LNCAP (cell line): ENCODE data around the gene FAM193B.

Experiments
- TF ChIP-seq, protein P1 (sequence below): fragments of 450-650 bp; IDR thresholded peaks from 2 replicates; pipeline ENCODE4 v1.5.1; 2017; ENCODE audit warnings: mild to moderate bottlenecking

The FAM193B gene

GRCh38 chr5:177542816-177543465 is 11.4 kb downstream of the FAM193B start:
- TF ChIP-seq, protein P1, sequence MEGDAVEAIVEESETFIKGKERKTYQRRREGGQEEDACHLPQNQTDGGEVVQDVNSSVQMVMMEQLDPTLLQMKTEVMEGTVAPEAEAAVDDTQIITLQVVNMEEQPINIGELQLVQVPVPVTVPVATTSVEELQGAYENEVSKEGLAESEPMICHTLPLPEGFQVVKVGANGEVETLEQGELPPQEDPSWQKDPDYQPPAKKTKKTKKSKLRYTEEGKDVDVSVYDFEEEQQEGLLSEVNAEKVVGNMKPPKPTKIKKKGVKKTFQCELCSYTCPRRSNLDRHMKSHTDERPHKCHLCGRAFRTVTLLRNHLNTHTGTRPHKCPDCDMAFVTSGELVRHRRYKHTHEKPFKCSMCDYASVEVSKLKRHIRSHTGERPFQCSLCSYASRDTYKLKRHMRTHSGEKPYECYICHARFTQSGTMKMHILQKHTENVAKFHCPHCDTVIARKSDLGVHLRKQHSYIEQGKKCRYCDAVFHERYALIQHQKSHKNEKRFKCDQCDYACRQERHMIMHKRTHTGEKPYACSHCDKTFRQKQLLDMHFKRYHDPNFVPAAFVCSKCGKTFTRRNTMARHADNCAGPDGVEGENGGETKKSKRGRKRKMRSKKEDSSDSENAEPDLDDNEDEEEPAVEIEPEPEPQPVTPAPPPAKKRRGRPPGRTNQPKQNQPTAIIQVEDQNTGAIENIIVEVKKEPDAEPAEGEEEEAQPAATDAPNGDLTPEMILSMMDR = no peak

DNA sequence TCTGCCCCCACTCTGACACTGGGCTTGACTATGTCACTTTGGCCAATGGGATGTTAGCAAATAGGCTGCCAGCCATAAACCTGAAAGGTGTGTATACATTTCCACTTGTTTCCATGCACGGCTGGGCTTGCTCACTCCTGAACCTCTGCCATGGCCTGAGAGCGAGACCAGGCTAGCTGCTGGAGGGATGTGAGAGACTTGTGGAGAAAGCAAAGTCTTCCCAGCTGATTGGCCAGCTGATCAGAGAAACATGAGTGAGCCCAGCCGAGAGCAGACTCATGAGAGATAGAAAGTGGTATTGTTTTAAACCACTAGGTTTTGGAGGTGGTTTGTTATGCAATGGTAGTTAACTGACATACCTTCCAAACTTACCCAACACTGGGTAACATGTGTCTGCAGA is 13.9 kb downstream of the FAM193B start:
- TF ChIP-seq, protein P1 = no peak

DNA sequence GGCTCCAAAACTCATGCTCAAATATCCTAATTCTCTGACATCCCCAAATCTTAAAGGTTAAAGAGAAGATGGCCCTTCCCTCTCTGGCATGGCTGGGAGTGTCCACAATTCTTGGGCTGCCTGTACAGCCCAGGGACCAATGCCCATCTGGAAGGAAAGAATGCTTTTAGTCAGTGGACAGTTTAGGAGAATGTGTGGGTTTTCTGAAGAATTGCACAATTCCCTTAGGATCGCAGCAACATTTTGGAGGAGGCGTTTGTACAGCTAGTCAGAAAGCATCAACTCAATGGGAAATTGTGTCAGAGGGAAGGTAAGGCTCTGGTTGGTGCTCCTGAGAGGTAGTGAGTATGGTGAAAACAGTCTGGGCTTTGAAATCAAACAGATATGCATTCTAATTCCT is 15.0 kb downstream of the FAM193B start:
- TF ChIP-seq, protein P1 = no peak

DNA sequence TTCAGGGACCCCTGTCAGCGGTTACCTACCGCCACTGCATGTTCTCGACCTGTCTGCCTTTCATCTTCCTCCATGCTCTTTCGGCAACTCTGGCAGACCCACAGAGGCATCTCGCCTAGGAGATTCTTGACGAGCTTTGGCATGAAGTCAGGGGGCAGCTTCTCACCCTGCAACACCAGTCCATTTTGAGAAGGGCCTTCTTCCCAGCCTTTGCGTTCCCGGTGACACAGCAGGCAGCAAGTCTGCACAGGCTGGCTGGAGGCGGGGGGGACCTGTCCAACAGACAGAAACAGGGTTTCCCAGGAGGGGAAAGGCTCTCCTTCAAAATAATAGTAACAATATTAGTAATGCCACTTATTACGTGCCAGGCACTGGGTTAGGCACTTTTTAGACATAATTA is 15.5 kb downstream of the FAM193B start:
- TF ChIP-seq, protein P1 = no peak

DNA sequence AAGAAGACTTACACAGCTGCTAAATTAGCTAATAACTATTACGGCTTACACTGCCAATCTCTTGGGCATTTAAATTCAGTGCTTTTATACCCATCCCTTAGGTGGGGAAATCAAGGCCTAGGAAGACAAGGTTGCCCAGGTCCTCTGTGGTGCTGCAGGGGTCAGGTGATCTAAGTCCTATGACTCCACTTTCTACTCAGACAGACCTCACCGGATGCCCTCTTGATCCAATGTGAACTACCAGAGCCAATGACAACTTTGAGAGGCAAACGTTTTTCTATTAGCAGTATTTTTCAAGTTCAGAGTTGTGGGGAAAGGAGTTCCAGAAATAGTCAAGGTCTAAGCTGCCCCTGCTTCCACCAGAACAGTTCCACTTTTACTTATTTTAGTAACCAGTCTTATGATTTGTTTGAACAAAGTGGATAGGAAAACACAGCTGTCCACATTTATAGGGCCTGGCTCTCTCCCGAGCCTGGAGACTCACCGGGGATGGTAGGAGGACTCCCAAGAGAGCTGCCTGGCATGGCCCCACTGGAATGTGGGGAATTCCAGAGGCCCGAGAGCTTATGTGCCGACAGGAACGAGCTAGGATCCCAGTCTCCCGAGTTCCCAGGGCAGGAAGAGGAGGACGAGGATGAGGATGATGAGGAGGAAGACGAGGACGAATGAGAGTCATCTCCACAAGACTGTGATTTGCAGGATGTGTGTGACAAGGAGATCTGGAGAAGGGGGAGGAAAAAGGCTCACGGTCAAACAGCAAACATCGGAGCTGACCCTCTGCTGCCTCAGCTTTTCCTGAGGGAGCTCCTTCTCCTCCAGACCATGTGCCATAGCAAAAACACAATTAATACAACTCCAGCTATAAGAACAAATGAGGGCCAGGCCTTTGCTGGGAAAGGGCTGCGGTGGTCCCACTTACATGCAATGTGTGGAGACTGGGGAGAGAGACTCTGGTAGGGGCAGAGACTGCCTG is 16.7 kb downstream of the FAM193B start:
- TF ChIP-seq, protein P1 = no peak

GRCh38 chr5:177536386-177536785 is 18.0 kb downstream of the FAM193B start:
- TF ChIP-seq, protein P1 = no peak

DNA sequence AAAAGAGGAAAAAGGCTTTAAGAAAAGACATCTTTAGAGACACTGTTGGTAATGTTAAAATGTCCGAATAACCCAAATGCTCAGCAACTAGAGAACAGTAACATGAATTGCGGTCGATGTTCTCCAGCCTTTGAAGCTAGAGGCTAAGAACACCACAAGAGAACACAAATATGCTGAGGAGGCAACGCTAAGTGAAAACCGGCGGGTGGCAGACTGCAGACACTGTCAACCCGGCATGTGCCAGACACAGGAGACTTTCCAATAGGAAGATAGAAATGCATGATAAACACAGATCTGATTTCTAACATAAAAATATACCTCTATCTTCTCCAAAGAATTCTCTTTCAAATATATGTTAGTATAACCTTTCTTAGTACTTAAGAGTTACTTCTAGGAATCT is 19.2 kb downstream of the FAM193B start:
- TF ChIP-seq, protein P1 = no peak
